ENCODE results near the gene CD1E.
"Not testable (repeated sequence)": the region's sequence is repeated elsewhere in the genome, so short reads cannot be mapped to it uniquely, and the experiment has no call there.

The CD1E gene

DNA sequence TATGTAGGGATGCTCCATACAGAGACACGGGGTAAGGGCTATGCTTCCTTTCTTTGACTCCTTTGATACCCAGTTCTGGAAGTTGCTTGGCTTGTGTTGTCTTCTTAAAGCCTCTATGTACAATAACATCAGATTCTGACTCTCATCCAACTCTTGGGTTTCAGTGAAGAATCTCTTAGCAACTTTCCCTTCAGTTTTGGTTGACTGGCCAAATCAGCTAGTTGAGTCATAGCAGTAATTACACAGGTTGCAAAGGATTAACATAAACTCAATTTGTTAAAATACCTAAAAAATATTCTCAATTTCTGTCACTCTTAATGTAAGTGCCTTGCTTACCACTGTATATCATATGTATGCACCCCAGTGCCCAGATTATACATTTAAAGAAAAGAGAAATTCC lies 9.2 kb downstream of the CD1E start:
- no peak for DNase-seq (ENCODE audit: low read depth)

DNA sequence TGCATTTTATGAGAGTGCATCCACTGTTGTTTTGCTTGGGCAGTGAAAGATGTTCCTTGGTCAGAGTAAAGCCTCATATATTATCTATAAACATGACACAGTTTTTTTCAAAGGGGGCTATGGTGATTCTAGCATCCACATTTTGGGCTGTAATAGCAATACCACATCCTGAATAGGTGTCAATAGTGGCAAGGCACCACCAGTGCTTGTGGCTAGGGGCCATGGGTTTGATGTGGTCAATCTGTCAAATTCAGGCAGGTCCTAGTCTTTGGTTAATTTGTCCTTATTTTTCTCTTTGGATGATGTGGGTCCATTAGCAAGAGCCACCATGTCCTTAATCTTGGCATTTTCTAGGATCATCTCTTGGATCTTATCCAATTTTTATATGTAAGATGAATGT lies 13.1 kb downstream of the CD1E start:
- no peak for DNase-seq (ENCODE audit: low read depth)

GRCh38 chr1:158371188-158371953 lies 17.7 kb downstream of the CD1E start:
- DNase-seq (ENCODE audit: low read depth) = no peak

DNA sequence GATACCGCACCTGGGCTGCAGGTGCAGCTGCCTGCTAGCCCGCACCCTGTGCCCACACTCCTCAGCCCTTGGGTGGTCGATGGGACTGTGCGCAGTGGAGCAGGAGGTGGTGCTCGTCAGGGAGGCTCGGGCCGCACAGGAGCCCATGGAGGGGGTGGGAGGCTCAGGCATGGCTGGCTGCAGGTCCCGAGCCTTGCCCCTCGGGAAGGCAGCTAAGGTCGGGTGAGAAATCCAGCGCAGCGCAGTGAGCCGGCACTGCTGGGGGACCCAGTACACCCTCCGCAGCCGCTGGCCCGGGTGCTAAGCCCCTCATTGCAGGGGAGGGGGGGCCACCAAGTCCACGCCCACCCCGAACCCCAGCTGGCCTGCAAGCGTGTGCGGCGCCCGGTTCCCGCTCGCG lies 20.4 kb downstream of the CD1E start:
- not testable (repeated sequence) for DNase-seq (ENCODE audit: low read depth)

- no peak for DNase-seq (ENCODE audit: low read depth)
Observed at GRCh38 chr1:158374860-158375259, 21.2 kb downstream of the CD1E start.

- no peak for DNase-seq (ENCODE audit: low read depth)
Observed at GRCh38 chr1:158390331-158390730, 36.6 kb downstream of the CD1E start.

DNA sequence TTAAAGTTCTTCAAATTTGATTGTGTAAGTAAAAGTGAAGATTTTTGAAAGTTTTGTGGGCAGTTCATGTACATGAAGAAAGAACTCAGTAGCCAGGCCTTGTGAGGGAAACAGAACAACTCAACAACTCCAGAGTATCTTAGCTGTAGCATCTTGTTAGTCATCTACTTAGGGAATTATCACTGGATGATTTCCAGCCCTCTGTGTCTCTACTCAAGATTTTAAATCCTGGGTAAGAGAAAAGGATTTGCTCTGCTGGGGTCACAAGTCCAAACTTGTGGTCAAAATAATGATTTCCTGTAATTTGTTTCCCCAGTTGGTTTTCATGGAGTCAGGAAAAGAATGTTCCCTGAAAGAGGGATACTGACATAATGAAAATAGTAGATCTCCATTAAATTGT lies 37.4 kb downstream of the CD1E start:
- DNase-seq (ENCODE audit: low read depth) = no peak

GRCh38 chr1:158393476-158393875 lies 39.8 kb downstream of the CD1E start:
- no peak for DNase-seq (ENCODE audit: low read depth)

GRCh38 chr1:158396646-158397045 lies 43.0 kb downstream of the CD1E start:
- no peak for DNase-seq (ENCODE audit: low read depth)

DNA sequence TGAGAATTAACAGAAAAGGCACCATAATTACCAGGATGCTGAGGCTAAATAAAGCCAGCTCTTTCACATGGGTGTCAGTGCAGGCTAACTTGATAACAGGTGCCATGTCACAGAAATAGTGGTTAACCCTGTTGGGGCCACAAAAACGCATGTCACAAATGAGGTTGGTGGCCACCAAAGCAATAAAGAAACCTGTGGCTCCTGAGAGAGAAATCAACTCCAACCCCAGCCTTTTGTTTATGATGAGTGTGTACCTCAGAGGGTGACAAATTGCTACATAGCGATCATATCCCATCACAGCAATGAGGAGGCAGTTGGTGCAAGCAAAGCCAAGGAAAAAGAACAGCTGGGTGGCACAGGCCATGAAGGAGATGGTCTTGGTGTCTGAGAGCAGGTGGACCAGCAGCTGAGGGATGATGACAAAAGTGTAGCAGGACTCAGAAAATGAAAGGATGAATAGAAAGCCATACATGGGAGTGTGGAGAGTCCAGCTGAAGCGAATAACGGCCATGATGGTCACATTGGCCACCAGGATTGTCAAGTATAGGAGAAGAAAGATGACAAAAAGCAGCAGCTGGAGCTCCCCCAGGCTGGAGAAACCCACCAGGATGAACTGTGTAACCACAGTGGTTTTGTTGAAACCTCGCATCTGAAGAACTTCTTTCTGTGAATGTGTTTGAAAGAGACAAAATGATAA lies 45.3 kb downstream of the CD1E start, which contains the start of gene OR10T2:
Gene OR10T2 (minus strand): TSS at position 649 of the 697 bp plus-strand sequence. CDS start 0 bp downstream, at position 649.
- no peak for DNase-seq (ENCODE audit: low read depth)

DNA sequence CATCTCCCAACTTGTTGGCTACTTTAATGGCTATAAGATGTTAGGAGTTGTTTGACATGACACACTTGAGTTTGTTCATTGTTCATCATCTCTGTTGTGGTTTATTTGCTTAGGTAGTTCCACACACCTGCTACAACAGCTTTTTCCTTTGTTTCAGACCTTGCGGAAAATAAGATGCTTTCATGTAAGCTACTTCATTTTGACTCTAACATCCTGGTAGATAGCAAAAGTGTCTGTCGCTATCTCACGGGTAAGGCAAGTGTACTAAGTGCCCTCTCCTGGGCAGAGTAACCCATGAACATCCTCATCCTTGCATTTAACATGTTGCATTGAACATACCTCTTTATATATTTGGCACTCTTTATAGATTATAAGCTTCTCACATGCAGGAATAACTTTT lies 47.2 kb downstream of the CD1E start:
- no peak for DNase-seq (ENCODE audit: low read depth)

DNA sequence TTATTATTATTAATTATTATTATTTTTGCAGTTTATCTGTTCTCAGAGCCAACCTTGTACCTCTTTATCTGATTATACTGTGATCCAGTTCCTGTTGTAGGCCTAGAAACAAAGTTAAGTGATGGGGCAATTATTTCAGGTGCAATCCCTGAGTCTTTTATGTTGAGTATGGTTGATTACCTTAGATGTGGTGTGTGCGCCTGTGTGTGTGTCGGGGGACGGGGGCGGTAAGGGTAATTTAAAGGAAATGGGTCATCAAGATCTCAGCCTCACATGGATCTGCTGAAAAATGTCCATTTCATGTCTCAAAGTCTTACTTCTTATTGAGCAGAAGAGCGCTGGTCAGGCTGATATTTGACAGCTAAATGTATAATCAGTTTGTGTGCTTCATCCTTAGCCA lies 53.4 kb downstream of the CD1E start:
- DNase-seq (ENCODE audit: low read depth) = no peak
